OCI-LY3 (cell line): ENCODE measurements around the gene CASP8.

Source experiments
- EZH2phosphoT487 ChIP-seq: fragments of 200-600 bp; shearing (Covaris generic); IDR thresholded peaks from 2 replicates; pipeline ENCODE4 v1.6.1; 2018; ENCODE audit warnings: antibody characterized with exemption, mixed run types, low read depth
- TF ChIP-seq, protein P1 (sequence below): fragments of 200-600, 300-600 bp; sonication (generic); IDR thresholded peaks from 2 replicates; pipeline ENCODE4 v1.5.1; 2014; ENCODE audit warnings: antibody characterized with exemption, low read length, low read depth

DNA sequence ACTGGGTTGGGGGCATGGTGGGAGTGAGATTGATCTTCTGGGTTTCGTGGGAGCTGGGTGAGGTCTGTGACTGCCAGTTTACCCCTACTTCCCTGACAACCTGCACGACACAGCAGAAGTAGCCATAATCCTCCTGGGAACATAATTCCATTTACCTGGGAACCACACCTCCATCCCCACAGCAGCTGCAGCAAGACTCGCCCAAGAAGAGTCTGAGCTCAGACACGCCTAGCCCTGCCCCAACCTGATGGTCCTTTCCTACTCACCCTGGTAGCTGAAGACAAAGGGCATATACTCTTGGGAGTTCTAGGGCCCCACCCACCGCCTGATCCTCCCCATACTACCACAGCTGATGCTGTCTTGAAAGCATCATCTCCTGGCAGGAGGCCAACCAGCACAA, 53.0 kb downstream of the CASP8 start:
- TF ChIP-seq, protein P1, sequence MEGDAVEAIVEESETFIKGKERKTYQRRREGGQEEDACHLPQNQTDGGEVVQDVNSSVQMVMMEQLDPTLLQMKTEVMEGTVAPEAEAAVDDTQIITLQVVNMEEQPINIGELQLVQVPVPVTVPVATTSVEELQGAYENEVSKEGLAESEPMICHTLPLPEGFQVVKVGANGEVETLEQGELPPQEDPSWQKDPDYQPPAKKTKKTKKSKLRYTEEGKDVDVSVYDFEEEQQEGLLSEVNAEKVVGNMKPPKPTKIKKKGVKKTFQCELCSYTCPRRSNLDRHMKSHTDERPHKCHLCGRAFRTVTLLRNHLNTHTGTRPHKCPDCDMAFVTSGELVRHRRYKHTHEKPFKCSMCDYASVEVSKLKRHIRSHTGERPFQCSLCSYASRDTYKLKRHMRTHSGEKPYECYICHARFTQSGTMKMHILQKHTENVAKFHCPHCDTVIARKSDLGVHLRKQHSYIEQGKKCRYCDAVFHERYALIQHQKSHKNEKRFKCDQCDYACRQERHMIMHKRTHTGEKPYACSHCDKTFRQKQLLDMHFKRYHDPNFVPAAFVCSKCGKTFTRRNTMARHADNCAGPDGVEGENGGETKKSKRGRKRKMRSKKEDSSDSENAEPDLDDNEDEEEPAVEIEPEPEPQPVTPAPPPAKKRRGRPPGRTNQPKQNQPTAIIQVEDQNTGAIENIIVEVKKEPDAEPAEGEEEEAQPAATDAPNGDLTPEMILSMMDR = no peak
- TF ChIP-seq EZH2phosphoT487 = no peak
